Common myeloid progenitor, CD34-positive (primary cell): ENCODE data around the gene ERN1.
A peak's percentile ranks its signal among the peaks of the same experiment; 100 is the strongest.

Experiments
- CTCF ChIA-PET: fragments of 350-600 bp; sonication (Branson Sonifier 250); formaldehyde crosslinking; loops from one replicate; lab custom pipeline; 2021; ENCODE audit warnings: antibody characterized with exemption; lab: Charles Lee
- POLR2A ChIA-PET: fragments of 350-600 bp; sonication (Branson Sonifier 250); formaldehyde crosslinking; loops from one replicate; lab custom pipeline; 2021; ENCODE audit warnings: antibody characterized with exemption; lab: Charles Lee
- DNase-seq, 3 donors: peaks; one replicate each; pipeline versions ENCODE4 v3.0.0 to v3.0.0-alpha.2; 2013
- H3K27ac ChIP-seq, 2 experiments: 1 replicate in 1 of 2; 2 replicates in 1 of 2; pipeline ENCODE4 v1.7.0; 2013; ENCODE audit warnings: inconsistent platforms in 2 of 2, low read length in 2 of 2, mild to moderate bottlenecking in 2 of 2, low read depth in 1 of 2, moderate library complexity in 1 of 2; ENCODE audit not compliant: severe bottlenecking in 2 of 2, insufficient read depth in 1 of 2, poor library complexity in 1 of 2
- H3K27me3 ChIP-seq, 5 experiments: replicated peaks in 2 of 5; 1 replicate in 3 of 5; 2 replicates in 2 of 5; pipeline versions ENCODE4 v1.6.1 to v1.7.0; 2013; ENCODE audit warnings: low read length in 4 of 5, mild to moderate bottlenecking in 2 of 5, moderate library complexity in 2 of 5, inconsistent platforms in 1 of 5; ENCODE audit not compliant: insufficient read depth in 5 of 5, control insufficient read depth in 4 of 5
- H3K36me3 ChIP-seq, 4 experiments: 1 replicate in 2 of 4; 2 replicates in 2 of 4; pipeline versions ENCODE4 v1.6.1 to v1.7.0; 2013; ENCODE audit warnings: low read length in 3 of 4, control low read depth in 1 of 4, mild to moderate bottlenecking in 1 of 4; ENCODE audit not compliant: control insufficient read depth in 4 of 4, insufficient read depth in 4 of 4
- H3K4me1 ChIP-seq, 4 experiments: 1 replicate in 3 of 4; 2 replicates in 1 of 4; pipeline versions ENCODE4 v1.6.1 to v1.7.1; 2013; ENCODE audit warnings: low read length in 3 of 4, mild to moderate bottlenecking in 3 of 4, control low read depth in 1 of 4, inconsistent platforms in 1 of 4, moderate library complexity in 1 of 4; ENCODE audit not compliant: control insufficient read depth in 4 of 4, insufficient read depth in 4 of 4; ENCODE audit errors: control extremely low read depth in 1 of 4
- H3K4me3 ChIP-seq, 7 experiments: 1 replicate in 4 of 7; 2 replicates in 3 of 7; pipeline versions ENCODE4 v1.5.1 to v1.7.0; 2013; ENCODE audit warnings: mild to moderate bottlenecking in 7 of 7, low read length in 6 of 7, moderate library complexity in 6 of 7, inconsistent platforms in 2 of 7, low read depth in 2 of 7, control low read depth in 1 of 7; ENCODE audit not compliant: insufficient read depth in 4 of 7, control insufficient read depth in 1 of 7; ENCODE audit errors: extremely low read depth in 1 of 7
- H3K9me3 ChIP-seq, 5 experiments: 1 replicate in 4 of 5; 2 replicates in 1 of 5; pipeline versions ENCODE4 v1.6.1 to v1.7.1; 2013; ENCODE audit warnings: low read length in 4 of 5, mild to moderate bottlenecking in 2 of 5, inconsistent platforms in 1 of 5, low read depth in 1 of 5, moderate library complexity in 1 of 5; ENCODE audit not compliant: control insufficient read depth in 4 of 5, insufficient read depth in 2 of 5; ENCODE audit errors: control extremely low read depth in 1 of 5
- WGBS: methylation state at CpG from one replicate; pipeline ENCODE4 v1.1.5; 2013; ENCODE audit not compliant: insufficient coverage; 5-methylcytosine and 5-hydroxymethylcytosine counted together

The ERN1 gene

GRCh38 chr17:64028874-64029464, 101.0 kb downstream of the ERN1 start:
- POLR2A ChIA-PET, result interaction anchor here (0.6 to 1.8 kb wide), 3 partner anchors 9 to 117 kb away, joined by 4 to 8 read pairs (median 7); partner anchors contain the start of gene ICAM2
- no CpG with 5 or more reads among the region's 3 CpGs for WGBS

GRCh38 chr17:64025732-64026294, 104.1 kb downstream of the ERN1 start:
- peak; percentile 95 to 97 (median 97) for DNase-seq
- no peaks in the 10 kb centered on the region for H3K9me3 ChIP-seq
- peaks cover 9 to 52% (median 44%) of the 10 kb centered on the region in 4 experiments for H3K4me1 ChIP-seq
- CTCF ChIA-PET, result interaction anchor here (0.7 to 12.4 kb wide), 30 partner anchors 9 to 210 kb away, joined by 3 to 230 read pairs (median 8); partner anchors contain the start of genes CD79B, CSHL1, ERN1 and GH1
- no peaks in the 10 kb centered on the region for H3K27me3 ChIP-seq
- no peaks in the 10 kb centered on the region for H3K36me3 ChIP-seq
- POLR2A ChIA-PET, result interaction anchor here (0.5 to 2.2 kb wide), 7 partner anchors 9 to 393 kb away, joined by 3 to 9 read pairs (median 4); partner anchors contain the start of gene PRR29
- H3K4me3 ChIP-seq, result peak overlapping the region in 6 of 7 experiments; percentile 4 to 77 (median 46)
- WGBS, result under 1% methylated on average over 21 of the region's 21 CpGs
- H3K27ac ChIP-seq, result peak overlapping the region; percentile 65 to 99

More at GRCh38 chr17:64028874-64029464, 101.0 kb downstream of the ERN1 start:
- CTCF ChIA-PET, result interaction anchor here (0.8 to 12.4 kb wide), 38 partner anchors 9 to 253 kb away, joined by 3 to 230 read pairs (median 5); partner anchors contain the start of genes CD79B, CSHL1, ERN1 and GH1
- peaks cover 3 to 21% (median 21%) of the 10 kb centered on the region in 4 experiments for H3K4me1 ChIP-seq
- no peaks in the 10 kb centered on the region for H3K27me3 ChIP-seq
- no peaks in the 10 kb centered on the region for H3K36me3 ChIP-seq
- peak; percentile 73 to 83 (median 80) for DNase-seq
- H3K9me3 ChIP-seq, result no peaks in the 10 kb centered on the region
- H3K4me3 ChIP-seq, result no peak overlapping the region
- no peak overlapping the region for H3K27ac ChIP-seq

GRCh38 chr17:64024781-64025731, 104.9 kb downstream of the ERN1 start:
- H3K4me1 ChIP-seq, result peaks cover 9 to 57% (median 50%) of the 10 kb centered on the region in 4 experiments
- H3K4me3 ChIP-seq, result peak overlapping the region in 4 of 7 experiments; percentile 4 to 77 (median 40)
- CTCF ChIA-PET, result interaction anchor here (0.7 to 12.4 kb wide), 26 partner anchors 8 to 210 kb away, joined by 3 to 230 read pairs (median 8); partner anchors contain the start of genes CD79B, CSHL1, ERN1 and GH1
- H3K27ac ChIP-seq, result peak overlapping the region; percentile 65 to 99
- POLR2A ChIA-PET, result interaction anchor here (0.6 to 2.2 kb wide), 6 partner anchors 8 to 104 kb away, joined by 3 to 9 read pairs (median 4); partner anchors contain the start of gene PRR29
- H3K36me3 ChIP-seq, result no peaks in the 10 kb centered on the region
- no peaks in the 10 kb centered on the region for H3K27me3 ChIP-seq
- 76% methylated on average over 8 of the region's 19 CpGs for WGBS
- H3K9me3 ChIP-seq, result no peaks in the 10 kb centered on the region
- DNase-seq, result peak in 2 of 3 donors; percentile 57 to 76

- ChIA-PET CTCF (interaction anchor here (1.0 to 12.4 kb wide), 14 partner anchors 7 to 122 kb away, joined by 4 to 230 read pairs (median 21); partner anchors contain the start of genes ERN1, GH1 and PRR29), POLR2A (interaction anchor here (0.8 to 2.2 kb wide), 3 partner anchors 8 to 23 kb away, joined by 3 to 9 read pairs (median 3); no protein-coding TSS in a partner anchor)
- Histone ChIP-seq H3K36me3 (no peaks in the 10 kb centered on the region), H3K9me3 (no peaks in the 10 kb centered on the region), H3K4me3 (peak overlapping the region in 1 of 7 experiments; percentile 45), H3K4me1 (peaks cover 13 to 65% (median 58%) of the 10 kb centered on the region in 4 experiments), H3K27me3 (no peaks in the 10 kb centered on the region), H3K27ac (peak overlapping the region; percentile 65 to 99)
- peak; percentile 93 to 98 (median 96) for DNase-seq
- 38% methylated on average over 7 of the region's 8 CpGs for WGBS
These were observed 105.7 kb downstream of the ERN1 start for GRCh38 chr17:64024215-64024654.

GRCh38 chr17:64022611-64023063, 107.3 kb downstream of the ERN1 start:
- ChIA-PET CTCF (interaction anchor here (0.6 to 12.1 kb wide), 11 partner anchors 13 to 133 kb away, joined by 3 to 230 read pairs (median 3); partner anchors contain the start of genes GH1 and PRR29), POLR2A (interaction anchor here (0.6 to 1.2 kb wide), 5 partner anchors 16 to 30 kb away, joined by 3 to 6 read pairs (median 4); no protein-coding TSS in a partner anchor)
- peak; percentile 69 to 94 (median 88) for DNase-seq
- Histone ChIP-seq H3K9me3 (no peaks in the 10 kb centered on the region), H3K27ac (peak overlapping the region; percentile 65 to 99), H3K36me3 (no peaks in the 10 kb centered on the region), H3K27me3 (no peaks in the 10 kb centered on the region), H3K4me3 (no peak overlapping the region), H3K4me1 (peaks cover 20 to 80% (median 70%) of the 10 kb centered on the region in 4 experiments)
- WGBS, result 45% methylated on average over 4 of the region's 5 CpGs
